Liver (tissue), 9 donors: Measurements from ENCODE around the gene HEATR5B. TPM values are rescaled to one million over a fixed set of nuclear protein-coding genes. Genes with fewer than 3 reads are reported as not detected.

Experiments
- DNase-seq: peaks from one replicate; pipeline ENCODE4 v3.0.0-alpha.2; 2017; ENCODE audit warnings: low spot score
- H3K27ac ChIP-seq, 2 donors: one replicate each; pipeline ENCODE4 v1.7.0; 2013; ENCODE audit warnings: inconsistent platforms in 2 of 2, low read length in 2 of 2, control low read depth in 1 of 2, low read depth in 1 of 2, mild to moderate bottlenecking in 1 of 2
- H3K27me3 ChIP-seq, 4 donors: one replicate each; pipeline versions ENCODE4 v1.6.1 to v1.7.0; 2013; ENCODE audit warnings: low read length in 3 of 4, inconsistent platforms in 1 of 4, mild to moderate bottlenecking in 1 of 4, moderate library complexity in 1 of 4; ENCODE audit not compliant: control insufficient read depth in 4 of 4, insufficient read depth in 4 of 4
- H3K36me3 ChIP-seq, 4 donors: one replicate each; pipeline versions ENCODE4 v1.6.1 to v1.7.0; 2013; ENCODE audit warnings: low read length in 3 of 4, mild to moderate bottlenecking in 3 of 4, low read depth in 1 of 4, moderate library complexity in 1 of 4; ENCODE audit not compliant: control insufficient read depth in 4 of 4, insufficient read depth in 3 of 4
- H3K4me1 ChIP-seq, 4 donors: one replicate each; pipeline versions ENCODE4 v1.6.1 to v1.7.0; 2013; ENCODE audit warnings: low read length in 3 of 4, mild to moderate bottlenecking in 3 of 4, moderate library complexity in 1 of 4; ENCODE audit not compliant: control insufficient read depth in 4 of 4, insufficient read depth in 4 of 4
- H3K4me3 ChIP-seq, 3 donors: one replicate each; pipeline versions ENCODE4 v1.6.1 to v1.7.0; 2013; ENCODE audit warnings: low read length in 3 of 3, control low read depth in 1 of 3, low read depth in 1 of 3, mild to moderate bottlenecking in 1 of 3
- H3K9ac ChIP-seq, 2 donors: one replicate each; pipeline ENCODE4 v1.7.0; 2013; ENCODE audit warnings: low read length in 2 of 2, mild to moderate bottlenecking in 2 of 2, moderate library complexity in 2 of 2, control low read depth in 1 of 2, low read depth in 1 of 2
- H3K9me3 ChIP-seq, 4 donors: one replicate each; pipeline versions ENCODE4 v1.6.1 to v1.7.0; 2013; ENCODE audit warnings: low read length in 3 of 4; ENCODE audit not compliant: control insufficient read depth in 4 of 4
- ATF3 ChIP-seq: IDR thresholded peaks from 2 replicates; pipeline ENCODE4 v1.6.1; 2016; ENCODE audit warnings: antibody characterized with exemption
- FOXA1 ChIP-seq: IDR thresholded peaks from 2 replicates; pipeline ENCODE4 v1.6.1; 2016; ENCODE audit warnings: antibody characterized with exemption
- FOXA2 ChIP-seq: IDR thresholded peaks from 2 replicates; pipeline ENCODE4 v1.6.1; 2016; ENCODE audit warnings: antibody characterized with exemption
- HNF4A ChIP-seq, 2 donors: conservative IDR thresholded peaks; 2 replicates each; pipeline ENCODE4 v1.6.1; 2016; ENCODE audit warnings: antibody characterized with exemption in 2 of 2, mild to moderate bottlenecking in 2 of 2
- HNF4G ChIP-seq: IDR thresholded peaks from 2 replicates; pipeline ENCODE4 v1.6.1; 2016; ENCODE audit warnings: antibody characterized with exemption
- JUND ChIP-seq, 2 donors: IDR thresholded peaks; 2 replicates each; pipeline ENCODE4 v1.6.1; 2016; ENCODE audit warnings: antibody characterized with exemption in 2 of 2
- MAX ChIP-seq: IDR thresholded peaks from 2 replicates; pipeline ENCODE4 v1.6.1; 2016; ENCODE audit warnings: antibody characterized with exemption
- NR2F2 ChIP-seq: IDR thresholded peaks from 2 replicates; pipeline ENCODE4 v1.6.1; 2016; ENCODE audit warnings: antibody characterized with exemption
- RAD21 ChIP-seq, 2 donors: IDR thresholded peaks; 2 replicates each; pipeline ENCODE4 v1.6.1; 2016; ENCODE audit warnings: antibody characterized with exemption in 2 of 2, mild to moderate bottlenecking in 2 of 2
- RXRA ChIP-seq, 2 donors: IDR thresholded peaks; 2 replicates each; pipeline ENCODE4 v1.6.1; 2017 to 2018; ENCODE audit warnings: antibody characterized with exemption in 2 of 2, mild to moderate bottlenecking in 1 of 2
- SP1 ChIP-seq: IDR thresholded peaks from 2 replicates; pipeline ENCODE4 v1.6.1; 2018; ENCODE audit warnings: antibody characterized with exemption, mild to moderate bottlenecking
- YY1 ChIP-seq: IDR thresholded peaks from 2 replicates; pipeline ENCODE4 v1.6.1; 2016; ENCODE audit warnings: antibody characterized with exemption, mild to moderate bottlenecking
- WGBS: extraction: QIAGEN DNeasy Blood & Tissue Kit; methylation state at CpG from one replicate; pipeline ENCODE4 v1.1.7; 2013; 5-methylcytosine and 5-hydroxymethylcytosine counted together
- polyA plus RNA-seq, 2 donors: library from polyadenylated mRNA; stranded (reverse) in 1 of 2; unstranded in 1 of 2; fragments of 200-250 nt in 1 of 2; fragments of >200 nt in 1 of 2; fragmentation: Nextera tagmentation in 1 of 2; extraction: Ambion mirVana in 1 of 2; gene quantifications; one replicate each; pipeline versions ENCODE4 v1.2.1 to v1.2.3, GENCODE V29; 2013 to 2015
- total RNA-seq, 2 donors: library from RNA; depleted of rRNA; stranded (reverse); fragments of >200 nt; gene quantifications; one replicate each; pipeline ENCODE4 v1.2.3, GENCODE V29; 2014
- TF ChIP-seq, protein P1 (sequence below): fragments of 150-350 bp; IDR thresholded peaks from 2 replicates; pipeline ENCODE4 v1.5.1; 2017; ENCODE audit warnings: improper control_type of control experiment, low read depth, low read length; ENCODE audit not compliant: missing input control
- TF ChIP-seq, protein P2 (sequence below): IDR thresholded peaks from 2 replicates; pipeline ENCODE4 v1.6.1; 2016; ENCODE audit warnings: antibody characterized with exemption, mild to moderate bottlenecking
- donor health status: healthy.
- donor health status: healthy.
- donor health status: healthy.
- donor health status: healthy.
- donor health status: healthy.

Gene HEATR5B
- total and polyA plus RNA-seq, 4 donors: 4.1 to 24.3 (median 11.6) TPM

- TF ChIP-seq NR2F2 (no peak), ATF3 (no peak), FOXA2 (no peak), MAX (no peak), JUND (IDR thresholded peaks at IDR 0.05) (no peak), HNF4A (conservative IDR thresholded peaks at IDR 0.05) (no peak), FOXA1 (no peak)
- no peak overlapping the region for H3K4me3 ChIP-seq
- H3K27me3 ChIP-seq: no peaks in the 10 kb centered on the region
- peaks cover 3 to 18% (median 10%) of the 10 kb centered on the region in 4 donors for H3K36me3 ChIP-seq
- H3K9ac ChIP-seq: no peak overlapping the region
- 77% methylated on average over 2 of the region's 2 CpGs for WGBS
- no peak overlapping the region for H3K27ac ChIP-seq
- no peak for DNase-seq
- H3K4me1 ChIP-seq: peaks cover 0 to 14% (median 13%) of the 10 kb centered on the region in 4 donors
- H3K9me3 ChIP-seq: no peaks in the 10 kb centered on the region
These were observed 3.9 kb downstream of the HEATR5B start for GRCh38 chr2:37080266-37080665.

- H3K9me3 ChIP-seq: no peaks in the 10 kb centered on the region
- H3K27ac ChIP-seq: no peak overlapping the region
- over 99% methylated on average over 2 of the region's 2 CpGs for WGBS
- H3K4me3 ChIP-seq: no peak overlapping the region
- DNase-seq: no peak
- H3K36me3 ChIP-seq: peaks cover 3 to 36% (median 22%) of the 10 kb centered on the region in 4 donors
- H3K27me3 ChIP-seq: no peaks in the 10 kb centered on the region
- H3K9ac ChIP-seq: no peak overlapping the region
- TF ChIP-seq, protein P1, sequence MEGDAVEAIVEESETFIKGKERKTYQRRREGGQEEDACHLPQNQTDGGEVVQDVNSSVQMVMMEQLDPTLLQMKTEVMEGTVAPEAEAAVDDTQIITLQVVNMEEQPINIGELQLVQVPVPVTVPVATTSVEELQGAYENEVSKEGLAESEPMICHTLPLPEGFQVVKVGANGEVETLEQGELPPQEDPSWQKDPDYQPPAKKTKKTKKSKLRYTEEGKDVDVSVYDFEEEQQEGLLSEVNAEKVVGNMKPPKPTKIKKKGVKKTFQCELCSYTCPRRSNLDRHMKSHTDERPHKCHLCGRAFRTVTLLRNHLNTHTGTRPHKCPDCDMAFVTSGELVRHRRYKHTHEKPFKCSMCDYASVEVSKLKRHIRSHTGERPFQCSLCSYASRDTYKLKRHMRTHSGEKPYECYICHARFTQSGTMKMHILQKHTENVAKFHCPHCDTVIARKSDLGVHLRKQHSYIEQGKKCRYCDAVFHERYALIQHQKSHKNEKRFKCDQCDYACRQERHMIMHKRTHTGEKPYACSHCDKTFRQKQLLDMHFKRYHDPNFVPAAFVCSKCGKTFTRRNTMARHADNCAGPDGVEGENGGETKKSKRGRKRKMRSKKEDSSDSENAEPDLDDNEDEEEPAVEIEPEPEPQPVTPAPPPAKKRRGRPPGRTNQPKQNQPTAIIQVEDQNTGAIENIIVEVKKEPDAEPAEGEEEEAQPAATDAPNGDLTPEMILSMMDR: no peak
- TF ChIP-seq RXRA (IDR thresholded peaks at IDR 0.05) (no peak), FOXA2 (no peak), SP1 (no peak), YY1 (no peak), NR2F2 (no peak)
- H3K4me1 ChIP-seq: no peaks in the 10 kb centered on the region
These were observed 13.2 kb downstream of the HEATR5B start for GRCh38 chr2:37070931-37071330.

DNA sequence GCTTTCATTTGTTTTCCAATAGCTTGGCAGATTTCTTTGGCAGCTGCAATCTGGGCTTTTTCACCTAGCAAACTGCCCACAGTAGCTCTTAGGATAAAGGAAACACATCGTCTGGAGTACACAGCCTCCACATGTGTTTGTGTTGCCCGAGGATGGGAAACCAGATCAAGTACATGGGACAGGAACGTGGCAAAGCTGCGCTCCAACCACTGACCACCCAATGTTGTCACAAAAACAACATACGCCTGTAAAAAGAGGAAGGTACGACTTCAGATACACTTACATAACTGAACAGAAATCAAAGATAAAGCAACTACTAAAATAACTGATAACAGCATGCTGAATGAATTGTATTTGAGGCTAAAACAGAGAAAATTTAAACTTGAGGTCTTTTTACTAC, 15.5 kb downstream of the HEATR5B start:
- no peaks in the 10 kb centered on the region for H3K4me1 ChIP-seq
- H3K9ac ChIP-seq: no peak overlapping the region
- no peaks in the 10 kb centered on the region for H3K9me3 ChIP-seq
- TF ChIP-seq JUND (IDR thresholded peaks at IDR 0.05) (no peak), RXRA (IDR thresholded peaks at IDR 0.05) (no peak), FOXA2 (no peak), MAX (no peak), HNF4A (conservative IDR thresholded peaks at IDR 0.05) (no peak)
- WGBS: 89% methylated on average over 6 of the region's 6 CpGs
- peaks cover 7 to 39% (median 34%) of the 10 kb centered on the region in 4 donors for H3K36me3 ChIP-seq
- no peaks in the 10 kb centered on the region for H3K27me3 ChIP-seq
- H3K4me3 ChIP-seq: no peak overlapping the region
- H3K27ac ChIP-seq: no peak overlapping the region
- DNase-seq: no peak

DNA sequence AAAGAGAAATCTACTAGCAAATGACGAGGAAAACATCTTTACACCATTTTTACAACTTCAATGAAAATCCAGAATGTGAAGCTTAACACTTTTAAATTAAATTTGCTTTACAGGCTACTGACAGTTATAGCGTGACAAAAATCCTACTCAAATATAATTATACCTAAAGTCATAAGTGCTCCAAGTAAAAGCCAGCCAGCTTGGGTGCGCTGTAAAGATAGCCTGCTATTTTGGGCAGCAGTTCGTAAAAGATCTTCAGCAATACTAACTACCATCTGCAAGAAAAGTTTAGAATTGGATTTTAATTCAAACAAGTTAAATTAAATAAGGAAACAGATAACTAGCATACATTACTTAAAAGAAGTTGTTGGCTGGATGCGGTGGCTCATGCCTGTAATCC, 22.4 kb downstream of the HEATR5B start:
- Histone ChIP-seq H3K9ac (no peak overlapping the region), H3K4me1 (no peaks in the 10 kb centered on the region), H3K36me3 (peaks cover 5 to 58% (median 53%) of the 10 kb centered on the region in 4 donors), H3K27ac (no peak overlapping the region), H3K9me3 (no peaks in the 10 kb centered on the region), H3K27me3 (no peaks in the 10 kb centered on the region), H3K4me3 (no peak overlapping the region)
- DNase-seq: no peak
- 99% methylated on average over 5 of the region's 5 CpGs for WGBS
- TF ChIP-seq, protein P2, sequence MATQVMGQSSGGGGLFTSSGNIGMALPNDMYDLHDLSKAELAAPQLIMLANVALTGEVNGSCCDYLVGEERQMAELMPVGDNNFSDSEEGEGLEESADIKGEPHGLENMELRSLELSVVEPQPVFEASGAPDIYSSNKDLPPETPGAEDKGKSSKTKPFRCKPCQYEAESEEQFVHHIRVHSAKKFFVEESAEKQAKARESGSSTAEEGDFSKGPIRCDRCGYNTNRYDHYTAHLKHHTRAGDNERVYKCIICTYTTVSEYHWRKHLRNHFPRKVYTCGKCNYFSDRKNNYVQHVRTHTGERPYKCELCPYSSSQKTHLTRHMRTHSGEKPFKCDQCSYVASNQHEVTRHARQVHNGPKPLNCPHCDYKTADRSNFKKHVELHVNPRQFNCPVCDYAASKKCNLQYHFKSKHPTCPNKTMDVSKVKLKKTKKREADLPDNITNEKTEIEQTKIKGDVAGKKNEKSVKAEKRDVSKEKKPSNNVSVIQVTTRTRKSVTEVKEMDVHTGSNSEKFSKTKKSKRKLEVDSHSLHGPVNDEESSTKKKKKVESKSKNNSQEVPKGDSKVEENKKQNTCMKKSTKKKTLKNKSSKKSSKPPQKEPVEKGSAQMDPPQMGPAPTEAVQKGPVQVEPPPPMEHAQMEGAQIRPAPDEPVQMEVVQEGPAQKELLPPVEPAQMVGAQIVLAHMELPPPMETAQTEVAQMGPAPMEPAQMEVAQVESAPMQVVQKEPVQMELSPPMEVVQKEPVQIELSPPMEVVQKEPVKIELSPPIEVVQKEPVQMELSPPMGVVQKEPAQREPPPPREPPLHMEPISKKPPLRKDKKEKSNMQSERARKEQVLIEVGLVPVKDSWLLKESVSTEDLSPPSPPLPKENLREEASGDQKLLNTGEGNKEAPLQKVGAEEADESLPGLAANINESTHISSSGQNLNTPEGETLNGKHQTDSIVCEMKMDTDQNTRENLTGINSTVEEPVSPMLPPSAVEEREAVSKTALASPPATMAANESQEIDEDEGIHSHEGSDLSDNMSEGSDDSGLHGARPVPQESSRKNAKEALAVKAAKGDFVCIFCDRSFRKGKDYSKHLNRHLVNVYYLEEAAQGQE: no peak
- TF ChIP-seq SP1 (no peak), YY1 (no peak), HNF4G (no peak), RAD21 (IDR thresholded peaks at IDR 0.05) (no peak), JUND (IDR thresholded peaks at IDR 0.05) (no peak), MAX (no peak)
- TF ChIP-seq, protein P1: no peak
